WERI-Rb-1 (cell line): ENCODE measurements around the gene COL5A1.
"Not testable (repeated sequence)": the region's sequence is repeated elsewhere in the genome, so short reads cannot be mapped to it uniquely, and the experiment has no call there.

Source experiments
- DNase-seq: peaks from one replicate; pipeline ENCODE4 v3.0.0-alpha.2; 2020
- H3K27ac ChIP-seq: fragments of 250-450 bp; sonication (Bioruptor Pico); 2 replicates; pipeline ENCODE4 v1.5.1; 2020; ENCODE audit warnings: mild to moderate bottlenecking, moderate library complexity
- H3K27me3 ChIP-seq: fragments of 250-450 bp; sonication (Bioruptor Pico); 2 replicates; pipeline ENCODE4 v1.5.1; 2021; ENCODE audit warnings: mild to moderate bottlenecking, low read depth, moderate library complexity; ENCODE audit not compliant: insufficient read depth, severe bottlenecking
- H3K36me3 ChIP-seq: fragments of 250-450 bp; sonication (Bioruptor Pico); 2 replicates; pipeline ENCODE4 v1.5.1; 2020; ENCODE audit warnings: mild to moderate bottlenecking, moderate library complexity
- H3K4me3 ChIP-seq: 2 replicates; pipeline ENCODE4 v1.5.1; 2011; ENCODE audit warnings: low read depth, mild to moderate bottlenecking, control low read depth, low read length
- H3K9me3 ChIP-seq: fragments of 250-450 bp; sonication (Bioruptor Pico); 2 replicates; pipeline ENCODE4 v1.5.1; 2021; ENCODE audit warnings: mild to moderate bottlenecking, moderate library complexity; ENCODE audit not compliant: severe bottlenecking
- CTCF ChIP-seq: IDR thresholded peaks from 2 replicates; pipeline ENCODE4 v1.5.1; 2011; ENCODE audit warnings: low read depth, mild to moderate bottlenecking, control low read depth, inconsistent platforms, low read length

The COL5A1 gene

DNA sequence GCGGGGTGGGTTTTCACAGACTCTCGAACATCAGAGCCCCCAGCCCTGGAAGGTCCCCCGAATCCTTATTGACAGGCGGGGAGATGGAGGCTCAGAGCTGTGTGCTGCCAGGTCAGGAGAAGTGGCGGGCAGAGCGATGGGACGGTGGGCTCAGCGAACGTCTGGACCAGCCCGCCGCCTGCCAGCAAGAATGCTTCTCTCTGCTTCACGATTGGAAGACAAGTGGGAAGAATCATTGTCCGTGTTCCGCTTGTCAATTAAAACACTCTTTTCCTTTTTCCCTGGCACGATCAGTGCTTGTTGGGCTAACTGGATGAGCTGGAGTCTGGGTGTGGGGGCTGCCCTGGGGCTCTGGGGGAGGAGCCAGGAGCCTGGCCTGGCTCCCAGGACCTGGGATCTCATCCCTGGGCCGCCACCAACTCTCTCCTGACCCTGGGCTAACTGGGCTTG lies 1.6 kb downstream of the COL5A1 start:
- no peak for DNase-seq
- Histone ChIP-seq H3K4me3 (no peak overlapping the region), H3K27me3 (no peaks in the 10 kb centered on the region), H3K36me3 (no peaks in the 10 kb centered on the region), H3K27ac (no peak overlapping the region), H3K9me3 (no peaks in the 10 kb centered on the region)
- no peak for TF ChIP-seq CTCF

- H3K9me3 ChIP-seq, DNase-seq, H3K27me3 ChIP-seq, H3K27ac ChIP-seq, H3K4me3 ChIP-seq, H3K36me3 ChIP-seq: not testable (repeated sequence)
Measured at GRCh38 chr9:134644401-134644724, 2.8 kb downstream of the COL5A1 start.

- Histone ChIP-seq H3K36me3 (peaks cover 5% of the 10 kb centered on the region), H3K9me3 (no peaks in the 10 kb centered on the region), H3K27ac (no peak overlapping the region), H3K27me3 (no peaks in the 10 kb centered on the region), H3K4me3 (no peak overlapping the region)
- TF ChIP-seq CTCF = no peak
- no peak for DNase-seq
Measured at GRCh38 chr9:134644725-134645606, 3.4 kb downstream of the COL5A1 start.

- TF ChIP-seq CTCF = no peak
- no peaks in the 10 kb centered on the region for H3K27me3 ChIP-seq
- no peak overlapping the region for H3K4me3 ChIP-seq
- no peak overlapping the region for H3K27ac ChIP-seq
- H3K9me3 ChIP-seq = no peaks in the 10 kb centered on the region
- H3K36me3 ChIP-seq = peaks cover 5% of the 10 kb centered on the region
- DNase-seq = no peak
Measured at GRCh38 chr9:134645607-134646365, 4.2 kb downstream of the COL5A1 start.

- Histone ChIP-seq H3K27ac (no peak overlapping the region), H3K9me3 (no peaks in the 10 kb centered on the region), H3K27me3 (no peaks in the 10 kb centered on the region), H3K36me3 (peaks cover 5% of the 10 kb centered on the region), H3K4me3 (no peak overlapping the region)
- peak; percentile 71 for DNase-seq
- TF ChIP-seq CTCF = no peak
Measured at GRCh38 chr9:134647359-134648080, 5.9 kb downstream of the COL5A1 start.
